Activated naive CD4-positive, alpha-beta T cell treated with Interleukin-2 at 50 U/mL for 16 hours (primary cell): ENCODE data around the gene NENF.
A peak's percentile ranks its signal among the peaks of the same experiment; 100 is the strongest.

ENCODE experiments used
- DNase-seq: peaks from one replicate; pipeline ENCODE4 v3.0.0-alpha.2; 2020

The NENF gene

DNA sequence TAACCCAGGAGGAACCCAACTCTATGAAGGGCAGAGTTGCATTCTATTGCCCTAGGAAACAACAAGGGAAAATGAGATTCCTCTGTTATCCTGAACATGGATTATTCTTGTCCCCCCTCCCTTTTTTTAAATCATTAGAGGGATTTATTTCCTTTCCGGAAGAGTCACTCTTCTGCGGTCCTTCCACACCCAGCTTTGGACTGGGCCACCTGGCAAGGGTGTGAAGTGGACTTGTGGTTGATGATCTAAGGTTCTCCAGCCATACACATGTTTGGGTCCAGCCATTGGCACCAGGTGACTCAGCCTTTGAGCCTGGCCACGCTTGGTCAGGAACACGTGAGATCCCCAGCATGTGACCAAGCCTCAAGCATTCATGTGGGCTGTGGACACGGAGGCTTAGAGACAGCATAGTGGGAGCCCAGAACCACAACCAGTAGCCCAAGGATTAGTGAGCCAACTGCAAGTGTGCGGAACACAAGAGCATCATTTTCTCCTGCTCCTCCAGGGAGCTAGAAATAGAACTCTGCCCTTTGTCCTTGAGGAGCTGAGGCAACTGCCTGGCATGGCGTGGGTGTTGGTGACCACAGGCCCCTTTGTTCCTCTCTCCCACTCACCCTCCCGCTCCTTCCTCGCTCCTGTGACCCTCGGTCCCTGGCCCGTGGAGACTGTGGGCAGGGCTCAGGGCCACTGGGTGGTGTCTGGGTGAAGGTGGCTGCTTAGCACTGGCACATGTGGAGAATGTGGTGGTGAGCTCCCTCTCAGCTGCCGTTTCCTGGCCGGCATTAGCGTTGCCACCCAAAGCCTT, 50.1 kb downstream of the NENF start:
- no peak for DNase-seq

DNA sequence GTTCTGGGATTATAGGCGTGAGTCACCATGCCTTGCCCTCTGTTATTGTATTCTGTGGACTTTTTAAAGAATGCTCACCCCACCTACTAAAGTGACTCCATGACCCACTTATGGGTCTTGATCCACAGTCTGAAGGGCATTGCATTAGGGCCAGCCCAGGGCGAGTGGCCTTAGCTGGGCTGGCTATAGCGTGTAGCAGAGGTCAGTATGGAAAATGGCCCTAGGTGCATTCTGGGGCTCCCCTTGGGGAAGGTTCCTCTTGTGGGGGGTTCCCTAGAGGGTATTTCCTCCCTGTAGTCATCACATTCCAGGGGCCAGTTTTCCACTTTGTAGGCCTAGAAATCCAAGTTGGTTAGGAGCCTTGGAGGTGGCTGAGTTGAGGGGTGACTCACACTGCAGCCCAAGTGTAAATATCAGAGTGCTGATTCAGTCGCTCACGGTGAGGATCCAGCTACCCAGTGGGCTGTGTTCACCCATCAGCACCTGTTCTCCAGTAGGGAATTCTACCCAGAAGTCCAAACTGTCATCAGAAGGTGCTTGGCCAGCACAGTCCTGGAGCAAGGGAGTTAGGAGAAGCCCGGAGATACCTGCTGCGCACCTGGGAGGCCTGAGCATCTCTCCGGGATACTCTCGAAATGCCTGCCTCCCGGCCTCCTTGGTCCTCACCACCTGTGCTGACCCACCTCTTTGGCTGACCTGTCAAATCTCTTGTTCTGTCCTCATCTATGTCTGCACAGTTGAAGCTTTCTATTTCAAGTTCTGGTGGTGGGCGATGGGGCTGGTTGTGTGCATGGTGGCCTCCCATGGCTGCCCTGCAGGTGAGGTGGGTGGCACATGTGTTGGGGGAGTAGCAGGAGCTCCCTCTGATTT, 52.2 kb downstream of the NENF start:
- DNase-seq = no peak

DNA sequence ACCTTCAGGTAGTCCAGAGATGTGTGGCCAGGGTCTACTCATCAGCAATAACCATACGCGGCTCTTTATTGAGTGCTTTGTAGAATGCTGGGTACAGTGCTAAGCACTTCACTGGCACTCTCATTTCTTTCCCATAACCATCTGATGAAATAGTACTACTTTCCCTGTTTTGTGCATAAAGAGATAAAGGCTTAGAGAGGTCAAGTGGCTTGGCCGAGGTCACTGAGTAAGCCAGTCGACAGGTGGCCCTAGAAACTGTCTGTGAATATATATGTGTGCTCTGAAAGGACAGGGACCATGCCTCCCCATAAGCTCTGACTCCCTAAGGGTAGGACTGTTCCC, 52.8 kb downstream of the NENF start:
- no peak for DNase-seq

DNA sequence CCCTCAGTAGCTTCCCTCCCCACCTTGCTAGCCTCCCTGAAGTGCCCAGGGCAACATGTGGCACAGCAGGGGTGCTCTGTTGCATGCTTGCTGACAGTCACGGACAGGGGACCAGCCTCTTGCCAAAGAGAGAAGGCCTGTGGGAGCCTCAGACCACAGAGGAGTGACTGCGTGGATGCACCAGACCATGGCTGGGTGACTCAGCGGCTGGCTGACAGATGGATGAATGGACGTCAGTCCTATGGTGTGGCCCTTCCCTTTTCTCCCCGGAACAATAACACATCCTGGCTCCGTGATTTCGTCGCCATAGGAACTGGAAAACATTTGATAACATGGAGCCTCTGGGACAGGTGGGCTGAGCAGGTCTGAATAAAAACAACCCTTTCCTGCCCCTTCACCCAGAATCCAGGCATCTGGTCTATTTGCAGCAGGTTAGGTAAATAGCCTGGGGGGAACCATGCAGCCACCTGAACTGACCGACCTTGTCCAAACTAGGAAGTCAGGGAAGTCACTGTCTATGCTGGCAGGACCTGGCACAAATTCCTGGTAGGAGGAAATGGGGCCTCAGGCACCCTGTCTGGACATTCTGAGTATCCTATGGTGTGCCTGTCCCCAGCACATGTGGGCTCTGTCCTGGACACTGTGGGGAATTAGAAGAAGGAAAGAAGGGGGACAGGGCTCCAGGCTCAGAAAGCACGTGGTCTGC, 53.3 kb downstream of the NENF start:
- DNase-seq = no peak

DNA sequence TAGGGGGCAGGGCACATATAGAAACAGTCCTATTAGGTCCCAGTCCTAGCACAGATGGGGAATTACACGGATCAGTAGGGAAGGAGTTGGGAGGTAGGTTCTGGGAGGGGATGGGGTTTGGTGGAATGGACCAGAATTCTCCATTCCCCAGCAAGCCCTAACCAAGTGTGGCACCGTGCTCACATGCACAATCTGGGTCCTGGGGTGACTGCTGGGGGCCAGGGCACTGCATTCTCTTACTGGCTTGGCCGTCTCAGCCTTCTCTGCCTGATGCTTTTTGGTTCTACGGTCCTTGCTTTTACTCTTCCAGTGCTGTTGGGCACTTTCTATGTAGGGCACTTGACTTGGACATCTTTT, 53.9 kb downstream of the NENF start:
- no peak for DNase-seq

DNA sequence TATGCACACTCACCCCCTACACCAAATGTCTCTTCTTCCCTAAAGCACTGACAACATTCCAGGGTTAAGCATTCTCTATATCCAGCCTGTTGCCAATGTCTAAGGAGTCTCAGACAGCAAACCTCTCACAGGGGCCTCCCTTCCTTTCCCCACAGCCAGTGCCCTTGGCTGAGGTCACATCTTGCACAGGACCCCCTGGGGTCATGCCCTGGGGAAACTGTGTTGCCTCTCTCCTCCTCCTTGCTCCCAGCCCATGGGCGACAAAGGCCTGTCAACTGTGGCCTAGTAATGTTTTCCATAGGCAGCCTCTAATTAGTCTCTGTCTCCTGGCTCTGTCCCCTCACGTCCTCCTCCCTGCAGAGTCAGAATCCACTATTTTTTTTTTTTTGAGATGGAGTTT, 54.6 kb downstream of the NENF start:
- DNase-seq = no peak

GRCh38 chr1:212487774-212488435, 55.2 kb downstream of the NENF start:
- no peak for DNase-seq

DNA sequence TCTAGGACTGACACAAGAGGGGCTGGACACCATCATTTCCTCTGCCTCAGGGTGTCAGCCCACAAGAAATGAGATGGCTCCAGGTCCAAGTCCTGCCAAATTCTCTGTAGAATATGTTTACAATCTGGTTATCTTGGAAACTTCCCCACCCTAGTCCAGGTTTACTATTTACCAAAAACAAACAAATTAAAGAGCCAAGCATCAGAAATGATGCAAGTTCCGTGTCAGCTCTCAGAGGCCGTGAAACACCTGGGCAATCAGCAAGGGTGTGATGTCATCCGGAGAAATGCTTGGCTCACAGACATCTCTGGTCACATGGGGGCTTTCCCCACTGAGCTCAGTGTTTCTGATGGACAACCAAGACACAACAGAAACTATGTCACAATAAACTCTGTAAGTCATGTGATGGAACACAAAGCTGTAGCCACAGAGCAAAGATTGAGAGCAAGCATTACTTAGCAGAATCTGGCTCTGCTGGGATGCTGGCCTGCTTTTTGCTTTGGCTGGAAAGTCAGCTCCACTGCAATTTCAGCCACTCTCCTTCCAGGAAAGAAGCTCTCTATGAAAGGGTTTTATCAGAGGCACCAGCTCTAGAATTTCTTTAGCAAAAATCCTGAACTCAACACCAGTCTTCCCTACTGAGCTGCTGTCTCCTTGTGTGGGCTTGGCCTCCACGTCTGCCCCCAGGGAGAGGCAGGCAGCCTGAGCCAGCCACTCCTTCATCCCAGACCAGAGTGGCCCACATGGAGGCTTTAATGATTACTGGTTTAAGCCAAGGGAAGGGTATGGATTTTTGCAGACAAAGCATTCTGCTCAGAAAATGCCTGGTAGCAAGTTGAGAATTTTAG, 55.9 kb downstream of the NENF start:
- DNase-seq = peak; percentile 30

DNA sequence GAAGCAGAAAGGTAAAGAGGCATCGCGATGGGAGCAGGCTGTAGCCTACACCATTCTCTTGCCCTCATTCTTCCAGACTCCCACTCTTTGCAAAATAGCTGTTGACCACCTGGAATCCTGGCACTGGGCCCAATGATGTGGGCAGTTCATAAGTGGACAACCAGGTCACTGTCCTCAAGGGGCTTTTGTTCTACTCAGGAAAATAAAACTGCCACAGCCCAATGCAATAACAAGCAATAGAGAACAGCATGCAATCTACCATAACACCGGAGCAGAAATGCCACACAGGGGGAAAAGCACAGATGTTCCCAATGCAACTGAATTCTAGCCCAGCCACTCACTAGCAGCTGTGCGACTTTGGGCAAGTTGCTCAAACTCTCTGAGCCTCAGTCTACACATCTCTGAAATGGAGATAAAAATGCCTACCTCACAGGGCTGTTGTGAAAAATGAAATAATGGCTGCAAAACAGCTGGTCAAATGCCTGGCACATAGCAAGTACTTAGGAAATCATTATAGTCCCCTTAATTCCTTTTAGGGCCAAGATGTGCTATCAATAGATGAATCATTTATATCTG, 56.7 kb downstream of the NENF start:
- no peak for DNase-seq

- DNase-seq = no peak
Observed at GRCh38 chr1:212490276-212490675, 57.6 kb downstream of the NENF start.

GRCh38 chr1:212491454-212491853, 58.7 kb downstream of the NENF start:
- no peak for DNase-seq
